T47D (cell line): ENCODE measurements around the gene CCDC88A.

Source experiments
- DNase-seq, 2 experiments: peaks; one replicate each; pipeline versions ENCODE4 v3.0.0 to v3.0.0-alpha.2; 2011 to 2012; ENCODE audit warnings: low read depth in 1 of 2, low spot score in 1 of 2
- JUND ChIP-seq: IDR thresholded peaks from 2 replicates; pipeline ENCODE4 v1.6.1; 2012; ENCODE audit warnings: low read depth
- in situ Hi-C: cut with HindIII; loops from 2 replicates; pipeline ENCODE4 v1.10.0; 2016; ENCODE audit warnings: low sequenced_read_pairs, low pct_unique_long_range_greater_than_20kb

Gene CCDC88A

DNA sequence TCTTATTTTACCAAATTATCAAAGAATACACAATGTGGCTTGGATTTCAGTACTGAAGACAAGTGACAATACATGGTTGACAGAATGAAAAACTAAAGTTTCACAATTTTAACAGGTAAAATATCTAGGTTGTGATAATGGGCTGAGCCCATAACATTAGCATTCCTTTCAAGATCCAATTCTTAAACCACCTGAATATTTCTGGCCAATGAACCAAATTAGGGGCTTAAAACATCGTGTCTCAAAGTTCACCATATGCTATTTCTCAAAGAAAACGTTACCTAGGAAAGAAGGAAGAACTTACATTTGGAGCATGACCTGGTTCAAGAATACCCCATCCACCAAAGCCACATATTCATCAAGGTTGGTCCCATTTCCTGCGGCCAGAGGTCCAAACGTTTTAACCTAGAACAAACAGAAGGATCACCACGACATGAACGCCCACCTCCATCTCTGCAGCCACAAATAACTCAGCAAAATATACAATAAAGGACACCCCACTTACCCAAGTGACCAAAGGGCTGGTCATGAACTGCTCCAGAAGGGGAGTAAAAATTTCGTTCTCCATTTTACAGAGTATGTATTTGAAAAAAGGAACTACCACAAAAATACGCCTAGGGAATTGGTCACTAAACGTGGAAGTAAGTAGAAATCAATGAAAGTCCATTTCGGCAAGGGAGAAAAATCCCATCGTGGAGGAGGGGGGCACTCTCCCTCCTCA, 984 bp downstream of the CCDC88A start:
- no peak for DNase-seq
- no peak for TF ChIP-seq JUND
- in situ Hi-C loops = no loop called here

DNA sequence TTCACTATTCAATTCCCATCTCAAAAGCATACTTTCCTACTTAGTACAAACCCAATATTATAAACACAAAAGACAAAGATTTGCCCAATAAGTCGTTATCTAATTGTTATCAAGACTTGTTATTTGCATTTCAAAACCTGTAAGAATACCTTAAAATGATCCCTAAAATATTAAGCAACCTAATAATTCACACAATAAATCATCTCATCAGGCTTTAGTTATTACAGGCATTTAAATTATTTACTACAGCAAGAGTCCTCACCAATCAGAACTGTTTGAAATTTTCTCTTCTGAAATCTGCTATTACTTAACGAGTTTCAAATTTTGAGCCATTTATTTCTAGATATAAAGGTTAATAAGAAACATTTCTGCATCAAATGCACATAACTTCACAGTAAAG, 1.6 kb downstream of the CCDC88A start:
- in situ Hi-C loops = no loop called here
- no peak for DNase-seq
- TF ChIP-seq JUND = no peak

DNA sequence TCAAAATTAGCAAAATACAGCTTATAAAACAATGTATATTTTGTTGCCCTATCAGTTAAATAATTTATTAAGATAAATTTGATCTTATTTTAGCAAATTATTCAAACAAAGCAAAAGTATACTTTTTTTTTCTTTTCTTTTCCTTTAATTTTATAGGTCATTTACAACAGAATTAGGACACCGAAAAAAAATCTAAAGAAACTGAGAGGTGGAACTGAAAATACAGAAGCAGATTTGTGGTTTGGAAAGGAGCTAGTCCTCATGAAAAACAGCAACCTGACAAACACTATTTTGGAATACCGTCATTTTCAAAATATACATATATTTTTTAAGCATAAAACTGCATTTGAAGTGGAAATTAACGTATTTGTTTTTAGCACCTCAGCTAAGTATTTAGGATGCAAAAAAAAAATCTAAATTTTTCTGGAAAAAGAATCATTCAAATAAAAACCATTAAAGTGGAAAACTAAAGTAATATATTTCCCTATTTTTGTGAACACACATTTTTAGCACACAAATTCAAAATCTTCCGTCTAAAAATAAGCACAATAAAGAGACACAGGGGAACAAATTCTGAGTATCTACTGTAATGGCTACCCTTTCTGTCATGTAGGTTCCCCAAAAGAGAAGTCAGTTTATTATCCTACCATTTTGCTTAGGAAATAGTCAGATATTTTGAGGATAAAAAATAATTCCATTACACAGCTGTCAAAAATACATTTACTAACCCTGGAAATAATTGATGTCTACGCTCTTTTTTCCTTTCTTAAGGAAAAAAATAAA, 2.7 kb downstream of the CCDC88A start:
- TF ChIP-seq JUND = no peak
- in situ Hi-C loops = no loop called here
- DNase-seq = no peak

DNA sequence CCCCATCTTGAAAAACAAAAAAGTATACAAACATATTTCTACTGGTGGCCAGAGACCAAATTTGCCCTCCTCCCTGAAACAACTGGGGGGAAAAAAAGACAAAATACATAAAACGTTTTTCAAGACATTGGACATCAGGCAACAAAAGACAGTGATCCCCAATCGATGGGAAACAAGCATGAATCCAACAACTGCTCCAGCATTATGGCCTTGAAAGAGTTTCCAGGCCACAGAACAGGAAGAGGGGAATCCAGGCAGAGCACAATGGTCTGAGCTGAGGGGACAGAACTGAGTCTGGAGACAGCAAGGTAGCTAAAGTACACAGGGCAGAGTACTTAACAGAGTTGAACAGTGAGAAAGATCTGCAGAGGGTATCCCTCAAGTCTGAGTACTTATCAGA, 4.4 kb downstream of the CCDC88A start:
- no peak for DNase-seq
- no peak for TF ChIP-seq JUND
- in situ Hi-C loops = no loop called here

DNA sequence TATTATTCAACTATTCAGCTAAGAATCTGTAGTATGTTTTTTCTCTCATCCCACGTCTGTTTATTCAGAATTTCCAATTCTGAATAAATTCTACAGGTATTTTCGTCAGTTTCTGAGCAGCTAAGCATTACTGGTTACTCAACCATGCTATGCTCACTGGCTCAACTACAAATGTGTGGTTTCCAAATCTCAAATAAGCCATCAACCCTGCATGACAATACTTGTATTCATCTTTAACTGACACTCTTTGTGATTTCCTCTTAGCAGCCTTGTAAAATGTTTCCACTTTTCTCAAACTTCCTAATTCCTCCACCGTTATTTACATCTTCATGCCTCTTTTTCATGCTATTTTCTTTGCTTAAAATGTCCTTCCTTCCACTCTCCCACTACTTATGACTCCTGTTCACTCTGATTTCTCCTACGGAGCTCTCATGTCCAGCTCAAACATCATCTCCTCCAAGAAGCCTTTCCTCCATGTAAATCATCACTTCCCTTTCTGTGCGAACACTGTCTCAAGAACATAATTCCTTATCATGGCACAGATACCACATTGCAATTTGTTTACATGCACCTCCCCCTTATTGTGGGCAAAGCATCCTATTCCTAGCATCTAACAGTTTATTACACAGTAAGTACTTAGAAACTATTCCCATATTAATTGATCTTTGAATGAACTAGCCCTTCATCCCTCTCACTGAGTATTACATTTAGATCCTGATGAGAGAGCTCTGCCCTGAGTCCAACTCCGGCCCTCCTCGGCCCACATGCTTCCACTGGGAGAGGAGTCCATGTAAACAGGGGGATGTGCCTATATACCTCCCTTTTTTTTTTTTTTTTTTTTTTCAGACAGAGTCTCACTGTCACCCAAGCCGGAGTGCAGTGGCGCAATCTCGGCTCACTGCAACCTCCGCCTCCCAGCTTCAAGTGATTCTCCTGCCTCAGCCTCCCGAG, 10.5 kb downstream of the CCDC88A start:
- in situ Hi-C loops = no loop called here
- no peak for DNase-seq
- TF ChIP-seq JUND = no peak

DNA sequence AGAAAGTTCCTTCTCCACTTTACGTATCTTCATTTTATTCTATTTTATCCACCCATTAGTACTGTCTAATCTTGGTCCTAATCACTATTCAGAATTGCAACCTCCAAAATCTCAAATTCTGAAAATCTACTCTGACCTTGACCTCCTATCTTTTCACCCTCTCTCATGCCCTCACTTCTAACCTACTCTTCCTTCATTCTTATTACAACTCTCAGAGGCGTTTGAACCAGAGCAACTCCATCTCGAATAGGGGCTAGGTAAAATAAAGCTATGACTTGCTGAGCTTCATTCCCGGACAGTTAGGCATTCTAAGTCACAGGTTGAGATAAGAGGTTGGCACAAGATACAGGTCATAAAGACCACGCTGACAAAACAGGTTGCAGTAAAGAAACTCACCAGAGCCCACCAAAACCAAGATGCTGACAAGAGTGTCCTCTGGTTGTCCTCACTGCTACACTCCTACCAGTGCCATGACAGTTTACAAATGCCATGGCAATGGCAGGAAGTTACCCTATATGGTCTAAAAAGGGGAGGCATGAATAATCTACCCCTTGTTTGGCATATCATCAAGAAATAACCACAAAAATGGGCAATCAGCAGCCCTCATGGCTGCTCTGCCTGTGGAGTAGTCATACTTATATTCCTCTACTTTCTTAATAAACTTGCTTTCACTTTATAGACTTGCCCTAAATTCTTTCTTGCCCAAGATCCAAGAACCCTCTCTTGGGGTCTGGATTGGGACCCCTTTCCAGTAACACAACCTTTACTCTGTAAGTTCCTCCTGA, 11.4 kb downstream of the CCDC88A start:
- DNase-seq = no peak
- in situ Hi-C loops = no loop called here
- no peak for TF ChIP-seq JUND

DNA sequence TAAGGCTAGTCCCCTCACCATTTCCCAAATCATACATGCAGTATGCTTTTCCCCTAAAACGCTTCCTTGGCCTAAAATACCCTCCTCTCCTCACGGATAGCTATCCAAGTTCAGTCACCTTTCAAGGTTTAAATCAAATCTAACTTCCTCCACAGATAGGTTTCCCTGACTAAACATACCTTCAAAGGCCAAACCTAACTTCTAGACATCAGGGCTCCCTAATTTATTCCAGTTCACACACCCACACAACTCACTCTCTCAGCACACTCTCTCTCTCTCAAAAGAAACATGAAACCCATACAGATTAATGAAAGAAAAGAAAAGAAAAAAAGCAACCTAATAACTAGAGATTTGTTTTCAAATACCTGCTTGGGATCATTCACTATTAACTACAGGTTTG, 14.5 kb downstream of the CCDC88A start:
- in situ Hi-C loops = no loop called here
- TF ChIP-seq JUND = no peak
- DNase-seq = no peak

DNA sequence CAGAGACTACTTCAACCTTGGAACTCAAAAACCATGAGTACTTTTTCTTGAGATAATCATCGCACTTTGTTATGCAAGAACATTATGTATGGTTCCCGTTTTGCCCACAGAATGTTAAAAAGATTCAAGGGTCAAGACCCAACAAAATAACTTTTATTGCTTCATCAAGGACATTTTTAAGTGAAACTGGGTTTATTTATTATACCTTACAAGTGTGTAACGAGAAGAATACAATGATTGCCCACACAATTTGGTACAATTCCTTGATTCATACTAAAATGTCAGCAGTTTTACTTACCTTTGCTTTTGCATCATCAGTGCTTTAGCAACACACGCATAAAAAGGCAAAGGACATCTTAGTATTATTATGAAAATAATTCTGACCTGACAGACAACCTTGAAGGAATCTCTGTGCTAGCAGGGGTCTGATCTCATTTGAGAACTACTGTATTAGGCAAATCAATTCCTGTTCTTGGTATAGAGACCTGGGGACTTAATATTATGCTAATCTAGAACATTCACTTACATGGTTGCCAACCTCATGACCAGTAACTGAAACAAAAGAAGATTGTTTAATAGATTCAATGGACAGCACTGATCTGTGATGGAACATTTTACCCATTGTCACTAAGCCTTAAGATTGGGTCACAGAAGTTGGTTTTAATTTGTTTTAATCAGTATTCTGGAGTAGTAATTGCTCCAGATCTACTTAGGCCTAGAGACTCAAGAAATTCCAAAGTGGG, 16.2 kb downstream of the CCDC88A start:
- TF ChIP-seq JUND = no peak
- in situ Hi-C loops = no loop called here
- no peak for DNase-seq

DNA sequence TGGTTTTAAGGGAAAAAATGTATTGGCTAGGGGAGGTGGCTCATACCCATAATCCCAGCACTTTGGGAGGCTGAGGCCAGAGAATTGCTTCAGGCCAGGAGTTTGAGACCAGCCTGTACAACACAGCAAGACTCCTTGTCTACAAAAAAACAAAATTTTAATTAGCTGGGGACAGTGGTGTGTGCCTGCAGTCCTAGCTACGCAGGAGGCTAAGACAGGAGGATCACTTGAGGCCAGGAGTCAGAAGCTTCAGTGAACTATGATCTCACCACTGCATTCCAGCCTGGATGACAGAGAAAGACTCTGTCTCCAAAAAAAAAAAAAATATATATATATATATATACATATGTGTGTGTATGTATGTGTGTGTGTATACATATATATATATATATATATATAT, 18.5 kb downstream of the CCDC88A start:
- DNase-seq = no peak
- in situ Hi-C loops = no loop called here
- TF ChIP-seq JUND = no peak

DNA sequence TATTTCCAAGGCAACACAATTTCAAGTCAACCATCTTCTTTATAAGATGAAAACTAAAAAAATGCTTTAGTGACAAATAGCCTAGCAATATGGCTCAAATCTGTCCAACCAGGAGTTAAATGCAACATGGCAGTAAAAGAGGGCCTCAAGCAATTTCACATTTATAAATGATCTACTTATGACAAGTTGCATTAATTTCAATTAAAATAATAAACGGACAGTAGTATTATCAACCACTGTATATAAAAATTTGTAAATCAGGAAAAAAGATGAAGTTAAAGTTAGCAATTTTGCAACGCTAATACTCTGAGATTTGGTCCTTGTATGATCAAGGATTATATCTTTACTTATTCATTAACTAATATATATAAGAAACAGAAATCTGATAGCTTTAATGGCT, 19.3 kb downstream of the CCDC88A start:
- no peak for DNase-seq
- in situ Hi-C loops = no loop called here
- TF ChIP-seq JUND = no peak

DNA sequence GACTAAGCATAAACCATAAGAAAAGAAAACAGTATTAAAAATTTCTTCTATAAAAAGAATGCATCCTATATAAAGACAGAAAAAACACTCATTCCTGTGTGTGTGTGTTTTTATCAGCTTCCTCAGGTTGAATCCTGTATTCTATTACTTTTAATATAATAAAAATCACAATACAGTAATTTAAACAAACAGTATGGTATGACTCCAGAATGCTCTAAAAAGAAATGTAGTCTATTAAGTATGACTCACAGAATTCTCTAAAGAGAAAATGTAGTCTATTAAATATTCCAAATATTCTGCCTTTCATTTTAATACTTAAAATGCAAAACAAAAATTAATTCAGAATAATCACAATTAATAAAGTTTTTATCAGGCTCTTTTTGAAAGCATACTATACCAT, 19.8 kb downstream of the CCDC88A start:
- TF ChIP-seq JUND = no peak
- in situ Hi-C loops = no loop called here
- no peak for DNase-seq
